SK-N-SH (cell line): ENCODE data around the gene IFNLR1. TPM values are rescaled to one million over a fixed set of nuclear protein-coding genes. Genes with fewer than 3 reads are reported as not detected.

Experiments
- CTCF ChIA-PET: fragments of 300-600, 350-600 bp; formaldehyde crosslinking; extraction: SDS; loops from one replicate; lab custom pipeline; 2021; lab: Yijun Ruan, JAX
- POLR2A ChIA-PET: fragments of 350-600 bp; sonication (Branson Sonifier 250); formaldehyde crosslinking; extraction: SDS; loops from one replicate; lab custom pipeline; 2020; ENCODE audit warnings: antibody characterized with exemption, inconsistent platforms; lab: Yijun Ruan, JAX
- DNase-seq: peaks from one replicate; pipeline ENCODE4 v3.0.0; 2012
- H2AFZ ChIP-seq: fragments of 200-600 bp; sonication (generic); 2 replicates; pipeline ENCODE4 v1.8.1; 2016; ENCODE audit warnings: antibody characterized with exemption, mild to moderate bottlenecking, low read depth
- H3F3A ChIP-seq: fragments of 200-600 bp; sonication (generic); replicated peaks from 2 replicates; pipeline ENCODE3; 2016; ENCODE audit warnings: antibody characterized with exemption, mild to moderate bottlenecking; ENCODE audit not compliant: insufficient read depth
- H3K27ac ChIP-seq, 2 experiments: fragments of 200-500 bp in 1 of 2; fragments of 200-600 bp in 1 of 2; sonication (Bioruptor generic) in 1 of 2; sonication (generic), shearing (Covaris generic) in 1 of 2; 2 replicates each; pipeline versions ENCODE4 v1.5.1 to v1.6.1; 2014 to 2016; ENCODE audit warnings: low read depth in 2 of 2, inconsistent platforms in 1 of 2, low read length in 1 of 2, mild to moderate bottlenecking in 1 of 2, mixed read lengths in 1 of 2
- H3K27me3 ChIP-seq: fragments of 200-600 bp; sonication (generic), shearing (Covaris generic); 2 replicates; pipeline ENCODE4 v1.6.1; 2016; ENCODE audit warnings: mixed run types; ENCODE audit not compliant: insufficient read depth
- H3K36me3 ChIP-seq, 2 experiments: fragments of 200-500 bp in 1 of 2; fragments of 200-600 bp in 1 of 2; sonication (Bioruptor generic) in 1 of 2; sonication (generic) in 1 of 2; replicated peaks in 1 of 2; 2 replicates each; pipeline versions ENCODE3 to v1.5.1; 2014 to 2016; ENCODE audit warnings: low read length in 1 of 2, mild to moderate bottlenecking in 1 of 2; ENCODE audit not compliant: insufficient read depth in 2 of 2, control insufficient read depth in 1 of 2
- H3K4me1 ChIP-seq, 2 experiments: fragments of 200-500 bp in 1 of 2; fragments of 200-600 bp in 1 of 2; sonication (Bioruptor generic) in 1 of 2; sonication (generic), shearing (Covaris generic) in 1 of 2; 2 replicates each; pipeline versions ENCODE4 v1.5.1 to v1.6.1; 2014 to 2016; ENCODE audit warnings: low read depth in 1 of 2, low read length in 1 of 2, mixed run types in 1 of 2; ENCODE audit not compliant: insufficient read depth in 2 of 2, control insufficient read depth in 1 of 2
- H3K4me2 ChIP-seq: fragments of 200-600 bp; sonication (generic), shearing (Covaris generic); 2 replicates; pipeline ENCODE4 v1.6.1; 2017; ENCODE audit warnings: mixed run types
- H3K4me3 ChIP-seq, 2 experiments: fragments of 200-500 bp in 1 of 2; fragments of 200-600 bp in 1 of 2; sonication (Bioruptor generic) in 1 of 2; sonication (generic), shearing (Covaris generic) in 1 of 2; 2 replicates each; pipeline versions ENCODE4 v1.5.1 to v1.8.1; 2014 to 2016; ENCODE audit warnings: low read depth in 2 of 2, inconsistent platforms in 1 of 2, low read length in 1 of 2, mild to moderate bottlenecking in 1 of 2, mixed read lengths in 1 of 2, moderate library complexity in 1 of 2
- H3K79me2 ChIP-seq: fragments of 200-600 bp; sonication (generic); 2 replicates; pipeline ENCODE4 v1.8.1; 2017; ENCODE audit warnings: mild to moderate bottlenecking; ENCODE audit not compliant: insufficient read depth
- H3K9ac ChIP-seq: fragments of 200-600 bp; sonication (generic); 2 replicates; pipeline ENCODE4 v1.6.1; 2017; ENCODE audit warnings: mixed run types
- H3K9me2 ChIP-seq: fragments of 200-600 bp; sonication (generic); 2 replicates; pipeline ENCODE4 v1.6.1; 2017; ENCODE audit warnings: mixed run types
- H3K9me3 ChIP-seq: fragments of 200-600 bp; sonication (generic); 2 replicates; pipeline ENCODE4 v1.6.1; 2017; ENCODE audit warnings: mixed run types, mild to moderate bottlenecking, moderate library complexity
- H4K20me1 ChIP-seq: fragments of 200-600 bp; sonication (generic); 2 replicates; pipeline ENCODE4 v1.6.1; 2017; ENCODE audit warnings: mild to moderate bottlenecking, mixed run types; ENCODE audit not compliant: insufficient read depth
- CHD2 ChIP-seq: fragments of 150-350 bp; IDR thresholded peaks from 2 replicates; pipeline ENCODE4 v1.6.1; 2018; ENCODE audit warnings: low read length; ENCODE audit not compliant: partially characterized antibody
- FOXJ3 ChIP-seq: sonication (generic); formaldehyde crosslinking; IDR thresholded peaks from 2 replicates; pipeline ENCODE4 v1.5.1; 2020; ENCODE audit warnings: mild to moderate bottlenecking, missing genetic modification reagents
- FOXM1 ChIP-seq: IDR thresholded peaks from 2 replicates; pipeline ENCODE4 v1.4.0; 2012; ENCODE audit warnings: low read depth, mild to moderate bottlenecking
- GATA2 ChIP-seq: sonication (generic); formaldehyde crosslinking; IDR thresholded peaks from 2 replicates; pipeline ENCODE4 v1.5.0; 2020; ENCODE audit warnings: mild to moderate bottlenecking, missing genetic modification reagents
- NFIC ChIP-seq: IDR thresholded peaks from 2 replicates; pipeline ENCODE4 v1.4.0; 2012; ENCODE audit warnings: borderline replicate concordance
- PBX3 ChIP-seq: IDR thresholded peaks from 2 replicates; pipeline ENCODE4; 2012
- RAD21 ChIP-seq: IDR thresholded peaks from 2 replicates; pipeline ENCODE4 v1.6.1; 2012; ENCODE audit warnings: mild to moderate bottlenecking, low read length
- REST ChIP-seq: IDR thresholded peaks from 2 replicates; pipeline ENCODE4 v1.6.1; 2012; ENCODE audit warnings: mild to moderate bottlenecking, low read depth, low read length, moderate library complexity
- USF1 ChIP-seq: IDR thresholded peaks from 2 replicates; pipeline ENCODE4 v1.4.0; 2012; ENCODE audit warnings: low read depth, borderline replicate concordance
- WGBS: methylation state at CpG from one replicate; pipeline ENCODE4 v1.1.6; 2017; ENCODE audit warnings: low lambda C conversion rate; 5-methylcytosine and 5-hydroxymethylcytosine counted together
- polyA plus RNA-seq, 3 experiments: library from polyadenylated mRNA; depleted of rRNA; stranded (reverse); fragments of >200 nt; gene quantifications; 2 replicates each; pipeline ENCODE4 v1.2.3, GENCODE V29; 2012

IFNLR1 gene
- polyA plus RNA-seq, 1 of the 3 experiments (the other 2 are of a cell fraction), result 0.30 TPM

- no peak for TF ChIP-seq PBX3
- no peak for TF ChIP-seq FOXM1
- TF ChIP-seq USF1, result no peak
- no peak for TF ChIP-seq FOXJ3 (CRISPR knock-in tag)
These were observed 53.3 kb downstream of the IFNLR1 start for GRCh38 chr1:24133819-24134218.

GRCh38 chr1:24130385-24130784, 56.7 kb downstream of the IFNLR1 start:
- no peaks in the 10 kb centered on the region for H4K20me1 ChIP-seq
- TF ChIP-seq RAD21, result no peak
- no peak for TF ChIP-seq CHD2
- TF ChIP-seq NFIC, result no peak
- TF ChIP-seq REST, result no peak
- TF ChIP-seq GATA2 (CRISPR knock-in tag), result no peak
- TF ChIP-seq, all 33 proteins: peak for 0
- 38% methylated on average over 3 of the region's 3 CpGs for WGBS
- DNase-seq, result no peak
- Histone ChIP-seq H3K79me2 (no peaks in the 10 kb centered on the region), H3K27ac (no peak overlapping the region), H3K9ac (no peak overlapping the region), H3K9me3 (no peaks in the 10 kb centered on the region; the same call in 1 of the 2 replicates), H3K27me3 (no peaks in the 10 kb centered on the region), H3K4me1 (no peaks in the 10 kb centered on the region), H2AFZ (no peak overlapping the region), H3K4me3 (no peak overlapping the region), H3K4me2 (no peak overlapping the region), H3K36me3 (no peaks in the 10 kb centered on the region), H3F3A (no peaks in the 10 kb centered on the region), H3K9me2 (no peaks in the 10 kb centered on the region)
- POLR2A ChIA-PET, result no interaction called here
- CTCF ChIA-PET, result no interaction called here

More at GRCh38 chr1:24133819-24134218, 53.3 kb downstream of the IFNLR1 start:
- 57% methylated on average over 1 of the region's 1 CpG for WGBS
- H3K4me3 ChIP-seq, result no peak overlapping the region
- H2AFZ ChIP-seq, result no peak overlapping the region
- H3F3A ChIP-seq, result no peaks in the 10 kb centered on the region
- H3K36me3 ChIP-seq, result no peaks in the 10 kb centered on the region
- no peak overlapping the region for H3K4me2 ChIP-seq
- no peaks in the 10 kb centered on the region for H3K79me2 ChIP-seq
- no peaks in the 10 kb centered on the region; the same call in 1 of the 2 replicates for H3K9me3 ChIP-seq
- no peaks in the 10 kb centered on the region; the same call in 1 of the 2 replicates for H3K27me3 ChIP-seq
- ChIA-PET POLR2A (no interaction called here), CTCF (interaction anchor here (0.8 to 1.9 kb wide), 5 partner anchors 17 to 258 kb away, joined by 3 to 10 read pairs (median 4); no protein-coding TSS in a partner anchor)
- no peaks in the 10 kb centered on the region for H3K9me2 ChIP-seq
- no peaks in the 10 kb centered on the region for H4K20me1 ChIP-seq
- no peak overlapping the region for H3K9ac ChIP-seq
- DNase-seq, result no peak
- H3K27ac ChIP-seq, result no peak overlapping the region
- H3K4me1 ChIP-seq, result no peaks in the 10 kb centered on the region
